H54 (cell line): ENCODE measurements around the gene SERTAD3.
A peak's percentile ranks its signal among the peaks of the same experiment; 100 is the strongest.
"Not testable (repeated sequence)": the region's sequence is repeated elsewhere in the genome, so short reads cannot be mapped to it uniquely, and the experiment has no call there.

Source experiments
- DNase-seq: peaks from one replicate; pipeline ENCODE4 v3.0.0; 2011; ENCODE audit warnings: low spot score, mixed read lengths; ENCODE audit not compliant: insufficient read length
- FAIRE-seq: peaks from 3 replicates; lab custom pipeline; 2011; peaks lifted over from hg19 to GRCh38; lab: Jason Lieb, UNC
- POLR2A ChIP-seq: IDR thresholded peaks from 2 replicates; pipeline ENCODE4 v1.6.1; 2011; ENCODE audit warnings: low read depth, mild to moderate bottlenecking, low read length

SERTAD3 gene

DNA sequence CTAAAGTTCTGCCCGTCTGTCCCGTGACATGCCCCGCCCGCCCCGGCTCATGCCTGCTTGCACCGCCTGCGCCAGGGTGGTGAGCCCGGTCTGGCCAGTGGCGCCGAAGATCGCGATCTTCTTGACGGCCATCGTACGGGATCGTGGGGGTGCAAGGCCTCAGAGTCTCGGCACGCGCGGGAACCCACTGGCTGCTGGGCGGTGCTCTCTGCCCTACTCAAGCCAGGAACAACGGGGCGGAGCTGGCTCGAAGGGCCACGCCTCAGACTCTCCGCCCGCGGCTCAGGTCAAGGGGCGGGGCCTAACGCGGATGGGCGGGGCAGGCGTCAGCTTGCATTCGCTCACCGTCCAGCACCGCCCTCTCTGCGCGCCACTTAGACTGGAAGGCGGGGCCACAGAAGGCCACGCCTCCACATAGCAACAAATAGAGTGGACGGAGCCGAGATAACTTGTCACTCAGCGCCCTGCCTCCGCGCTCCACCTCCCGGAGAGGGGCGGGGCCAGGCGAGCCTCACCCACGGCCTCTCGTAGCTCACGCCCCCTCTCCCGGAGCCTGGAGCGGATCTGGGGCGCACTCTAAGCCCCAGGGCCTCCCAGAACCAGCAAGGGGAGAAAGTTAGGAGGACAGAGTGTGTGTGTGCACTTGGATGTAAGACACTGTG lies 21.6 kb upstream of the SERTAD3 start, which contains the start of gene BLVRB:
Gene BLVRB, minus strand, starts transcription at position 189 of the 662 bp plus-strand sequence. Its CDS starts 57 bp downstream, at position 132.
- FAIRE-seq = peak; percentile 38
- DNase-seq = peak; percentile 99
- peak; percentile 88 for TF ChIP-seq POLR2A

DNA sequence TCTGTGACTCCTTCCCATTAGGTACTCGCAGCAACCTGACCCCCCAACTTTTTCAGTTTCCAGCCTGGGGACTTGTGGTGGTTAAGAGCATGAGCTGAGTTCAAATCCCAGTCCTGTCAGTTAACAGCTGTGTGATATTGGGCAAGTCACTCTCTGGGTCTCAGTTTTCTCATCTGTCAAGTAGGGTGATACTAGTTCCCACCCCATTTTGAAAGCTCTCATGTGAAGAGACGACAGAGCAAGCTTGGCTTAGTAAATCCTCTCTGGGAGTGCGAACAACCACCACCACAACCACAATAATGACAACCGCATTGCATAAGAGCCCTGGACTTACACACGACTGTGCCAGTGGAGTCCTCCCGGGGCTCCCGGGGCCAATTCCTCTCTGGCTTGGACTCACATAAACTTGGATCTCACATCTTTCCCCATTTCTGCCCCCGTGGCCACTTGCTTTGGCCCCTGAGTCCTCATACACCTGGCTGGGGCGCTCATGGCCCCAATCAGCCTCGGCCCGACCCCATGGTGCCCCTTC lies 21.0 kb upstream of the SERTAD3 start:
- TF ChIP-seq POLR2A = no peak
- no peak for FAIRE-seq
- DNase-seq = peak; percentile 61

DNA sequence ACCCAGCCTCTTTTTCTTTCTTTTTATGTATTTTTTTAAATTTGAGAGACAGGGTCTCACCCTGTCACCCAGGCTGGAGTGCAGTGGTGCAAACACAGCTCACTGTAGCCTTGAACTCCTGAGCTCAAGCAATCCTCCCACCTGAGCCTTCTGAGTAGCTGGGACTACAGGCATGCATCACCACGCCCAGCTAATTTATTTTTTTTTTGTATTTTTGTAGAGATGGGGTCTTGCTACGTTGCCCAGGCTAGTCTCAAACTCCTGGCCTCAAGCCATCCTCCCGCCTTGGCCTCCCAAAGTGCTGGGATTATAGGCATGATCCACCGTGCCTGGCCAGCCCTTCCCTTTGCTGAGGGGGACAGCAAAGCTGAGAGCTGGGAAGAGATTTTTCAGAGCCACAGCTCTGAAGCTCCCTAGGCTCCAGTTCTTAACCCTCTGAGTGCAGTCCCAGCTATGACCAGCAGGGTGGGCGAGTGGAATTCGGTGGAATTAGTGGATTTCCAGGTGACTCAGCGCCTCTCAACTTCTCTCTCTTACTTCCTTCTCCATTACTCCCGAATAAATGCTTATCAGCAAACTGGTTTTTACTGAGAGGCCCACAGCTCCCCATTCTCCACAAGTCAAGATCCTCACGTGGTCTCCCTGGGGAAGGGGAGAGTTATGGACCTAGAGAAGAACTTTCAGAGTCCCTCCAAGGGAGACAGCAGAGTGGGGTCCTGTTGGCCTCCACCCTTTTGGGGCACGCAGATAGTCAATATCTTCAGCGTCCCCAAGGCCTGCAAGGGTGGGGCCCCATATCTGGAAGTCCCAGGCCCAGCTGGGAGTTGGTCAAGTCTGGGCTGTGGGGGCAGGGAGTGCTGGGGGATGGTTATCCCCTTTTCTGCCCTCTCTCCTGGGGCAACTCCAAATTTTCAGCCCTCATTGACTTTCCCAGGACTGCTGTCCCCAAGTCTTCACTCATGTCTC lies 20.2 kb upstream of the SERTAD3 start:
- no peak for FAIRE-seq
- TF ChIP-seq POLR2A = no peak
- peak; percentile 91 for DNase-seq

DNA sequence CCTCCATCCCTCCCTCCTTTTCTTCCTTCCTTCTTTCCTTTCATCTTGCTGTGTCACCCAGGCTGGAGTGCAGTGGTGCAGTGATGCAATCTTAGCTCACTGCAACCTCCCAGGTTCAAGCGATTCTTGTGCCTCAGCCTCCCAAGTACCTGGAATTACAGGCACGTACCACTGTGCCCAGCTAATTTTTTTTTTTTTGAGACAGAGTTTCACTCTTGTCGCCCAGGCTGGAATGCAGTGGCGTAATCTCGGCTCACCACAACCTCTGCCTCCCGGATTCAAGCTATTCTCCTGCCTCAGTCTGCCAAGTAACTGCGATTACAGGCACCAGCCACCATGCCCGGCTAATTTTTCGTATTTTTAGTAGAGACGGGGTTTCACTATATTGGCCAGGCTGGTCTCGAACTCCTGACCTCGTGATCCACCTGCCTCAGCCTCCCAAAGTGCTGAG lies 19.5 kb upstream of the SERTAD3 start:
- not testable (repeated sequence) for FAIRE-seq, DNase-seq

DNA sequence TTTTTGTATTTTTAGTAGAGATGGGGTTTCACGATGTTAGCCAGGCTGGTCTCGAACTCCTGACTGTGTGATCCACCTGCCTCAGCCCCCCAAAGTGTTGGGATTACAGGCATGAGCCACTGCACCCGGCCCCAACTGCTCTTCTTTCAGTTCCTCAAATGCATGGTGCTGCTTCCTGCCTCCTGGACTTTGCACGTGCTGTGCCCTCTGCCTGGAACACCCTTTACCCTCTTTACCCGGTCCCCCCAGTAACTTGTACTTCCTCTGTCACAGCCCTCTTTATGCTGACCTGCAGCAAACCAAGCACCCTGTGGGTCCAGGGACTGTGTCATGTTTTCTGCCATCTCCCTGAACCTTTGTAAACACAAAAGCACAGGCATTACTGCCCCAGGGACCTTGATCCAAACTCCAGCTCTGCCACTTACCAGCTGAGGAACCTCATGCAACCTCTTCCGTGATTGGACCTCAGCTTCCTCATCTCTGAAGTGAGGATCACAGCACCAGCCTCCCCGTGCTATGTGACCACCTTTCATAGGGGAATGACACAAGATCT lies 17.6 kb upstream of the SERTAD3 start:
- no peak for DNase-seq
- no peak for FAIRE-seq
- TF ChIP-seq POLR2A = no peak

DNA sequence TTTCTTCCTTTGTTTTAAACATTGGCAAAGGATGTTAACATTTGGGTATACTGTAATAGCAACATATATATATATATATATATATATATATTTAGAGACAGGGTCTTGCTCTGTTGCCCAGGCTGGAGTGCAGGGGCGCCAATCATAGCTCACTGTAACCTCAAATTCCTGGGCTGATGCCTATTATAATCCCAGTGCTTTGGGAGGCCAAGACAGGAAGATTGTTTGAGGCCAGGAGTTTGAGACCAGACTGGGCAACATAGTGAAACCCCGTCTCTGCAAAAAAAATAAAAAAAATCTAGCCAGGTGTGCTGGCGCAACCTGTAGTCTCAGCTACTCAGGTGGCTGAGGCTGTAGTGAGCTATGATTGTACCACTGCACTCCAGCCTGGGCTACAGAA lies 16.1 kb upstream of the SERTAD3 start:
- FAIRE-seq (no peak), DNase-seq (no peak)
- TF ChIP-seq POLR2A = no peak

DNA sequence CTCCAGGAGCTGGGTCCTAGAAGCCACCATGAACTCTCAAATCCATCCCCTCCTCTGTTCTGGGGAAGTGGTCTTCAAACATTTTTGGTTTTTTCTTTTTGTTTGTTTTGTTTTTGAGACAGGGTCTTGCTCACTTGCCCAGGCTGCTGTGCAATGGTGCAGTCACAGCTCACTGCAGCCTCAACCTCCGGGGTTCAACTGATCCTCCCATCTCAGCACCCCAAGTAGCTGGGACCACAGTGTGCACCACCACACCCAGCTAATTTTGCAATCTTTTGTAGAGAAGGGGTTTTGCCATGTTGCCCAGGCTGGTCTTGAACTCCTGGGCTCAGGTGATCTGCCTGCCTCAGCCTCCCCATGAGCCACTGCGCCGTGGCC lies 14.5 kb upstream of the SERTAD3 start:
- FAIRE-seq = no peak
- TF ChIP-seq POLR2A = no peak
- DNase-seq = no peak

DNA sequence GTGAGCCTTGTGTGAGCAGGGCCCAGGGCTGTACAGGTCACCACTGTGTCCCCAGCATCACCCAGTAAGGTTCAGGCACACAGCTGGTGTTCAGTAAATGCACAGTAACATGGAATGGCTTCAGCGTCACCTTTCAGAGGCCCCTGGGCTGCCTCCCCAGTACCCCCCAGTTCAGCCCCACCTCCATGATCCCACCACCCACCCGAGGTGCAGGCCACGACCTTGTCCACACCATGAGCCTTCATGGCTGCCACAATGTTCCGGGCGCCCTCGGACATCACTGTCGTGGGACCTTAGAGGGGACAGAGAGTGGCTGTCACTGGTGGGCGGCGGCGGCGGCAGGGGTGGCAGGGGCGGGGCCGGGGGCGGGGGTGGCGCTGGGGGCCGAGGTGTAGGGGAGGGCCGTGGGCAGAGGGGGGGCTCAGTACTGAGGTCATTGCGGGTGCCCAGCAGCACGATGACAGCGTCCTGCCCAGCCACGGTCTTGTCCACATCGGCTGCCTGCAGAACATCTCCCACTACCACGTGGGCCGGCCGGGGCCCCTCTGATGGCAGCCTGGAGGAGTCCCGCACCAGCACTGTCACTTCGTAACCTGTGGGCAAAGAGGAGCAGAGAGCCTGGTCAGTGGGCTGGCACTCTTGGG lies 13.9 kb upstream of the SERTAD3 start:
- DNase-seq (no peak), FAIRE-seq (no peak)
- no peak for TF ChIP-seq POLR2A

DNA sequence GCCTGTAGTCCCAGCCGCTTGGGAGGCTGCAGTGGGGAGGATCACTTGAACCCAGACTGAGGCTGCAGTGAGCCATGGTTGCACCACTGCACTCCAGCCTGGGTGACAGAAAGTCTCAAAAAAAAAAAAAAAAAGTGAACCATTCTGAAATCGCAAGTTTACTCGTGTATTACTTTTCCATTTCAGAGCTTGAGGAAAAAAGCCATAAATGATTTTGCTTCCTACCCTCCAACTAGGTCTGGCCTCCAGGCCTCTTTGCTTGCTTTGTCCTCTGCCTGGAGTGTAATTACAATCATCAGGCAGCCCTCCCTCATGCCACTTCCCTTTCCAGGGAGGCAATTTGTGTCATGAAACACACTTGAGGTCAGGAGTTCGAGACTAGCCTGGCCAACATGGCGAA lies 12.9 kb upstream of the SERTAD3 start:
- FAIRE-seq = no peak
- no peak for TF ChIP-seq POLR2A
- no peak for DNase-seq

DNA sequence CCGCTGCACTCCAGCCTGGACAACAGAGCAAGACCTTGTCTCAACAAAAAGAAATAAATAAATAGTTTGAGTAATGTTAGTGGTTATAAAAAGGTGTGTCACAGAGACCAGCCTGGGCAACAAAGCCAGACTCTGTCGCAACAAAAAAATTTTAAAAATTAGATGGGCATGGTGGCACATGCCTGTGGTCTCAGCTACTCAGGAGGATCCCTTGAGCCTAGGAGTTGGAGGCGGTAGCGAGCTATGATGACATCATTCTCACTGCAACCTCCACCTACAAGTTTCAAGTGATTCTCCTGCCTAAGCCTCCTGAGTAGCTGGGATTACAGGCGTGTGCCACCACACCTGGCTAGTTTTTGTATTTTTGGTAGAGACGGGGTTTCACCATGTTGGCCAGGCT lies 9.8 kb upstream of the SERTAD3 start:
- not testable (repeated sequence) for DNase-seq, FAIRE-seq

DNA sequence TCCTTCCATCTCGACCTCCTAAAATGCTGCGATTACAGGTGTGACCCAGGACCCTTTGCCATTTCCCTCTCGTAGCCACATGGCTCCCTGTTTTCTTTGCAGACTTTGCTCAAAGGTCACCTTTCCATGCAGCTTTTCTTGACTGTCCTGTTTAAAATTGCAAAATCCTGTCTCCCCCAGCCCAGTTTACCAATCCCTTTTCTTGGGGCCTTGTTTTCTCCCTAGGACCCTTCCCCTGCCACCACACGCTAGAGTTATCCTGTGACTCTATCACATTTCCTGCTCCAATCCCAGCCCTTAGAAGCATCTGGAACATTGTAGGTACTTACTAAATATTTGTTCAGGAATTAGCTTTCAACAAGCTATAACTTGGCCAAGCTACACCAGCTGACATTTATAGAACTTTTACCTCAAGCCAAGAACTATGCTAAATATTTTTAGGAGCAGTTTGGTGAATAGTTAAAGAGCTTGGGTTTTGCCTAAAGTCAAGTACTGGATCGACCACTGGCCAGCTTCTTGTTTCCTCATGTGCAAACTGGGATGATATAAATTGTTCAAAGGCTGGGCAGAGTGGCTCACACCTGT lies 9.1 kb upstream of the SERTAD3 start:
- FAIRE-seq = no peak
- DNase-seq = no peak
- TF ChIP-seq POLR2A = no peak

DNA sequence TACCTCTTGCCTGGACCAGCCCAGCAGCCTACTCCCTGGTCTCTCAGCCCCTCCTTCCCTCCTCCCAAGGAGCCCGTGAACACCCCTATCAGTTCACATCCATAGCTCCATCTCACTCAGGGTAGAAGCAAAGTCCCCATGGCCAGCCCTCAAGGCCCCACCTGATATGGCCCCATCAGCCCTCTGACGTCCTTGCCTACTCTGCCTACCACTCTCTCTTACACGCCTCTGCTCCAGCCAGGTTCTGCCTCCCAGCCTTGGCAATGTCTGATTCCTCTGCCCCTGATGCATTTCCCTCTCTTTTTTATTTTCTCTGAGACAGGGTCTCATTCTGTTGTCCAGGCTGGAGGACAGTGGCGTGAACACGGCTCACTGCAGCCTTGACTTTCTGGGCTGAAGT lies 7.9 kb upstream of the SERTAD3 start:
- TF ChIP-seq POLR2A = no peak
- FAIRE-seq (no peak), DNase-seq (no peak)

DNA sequence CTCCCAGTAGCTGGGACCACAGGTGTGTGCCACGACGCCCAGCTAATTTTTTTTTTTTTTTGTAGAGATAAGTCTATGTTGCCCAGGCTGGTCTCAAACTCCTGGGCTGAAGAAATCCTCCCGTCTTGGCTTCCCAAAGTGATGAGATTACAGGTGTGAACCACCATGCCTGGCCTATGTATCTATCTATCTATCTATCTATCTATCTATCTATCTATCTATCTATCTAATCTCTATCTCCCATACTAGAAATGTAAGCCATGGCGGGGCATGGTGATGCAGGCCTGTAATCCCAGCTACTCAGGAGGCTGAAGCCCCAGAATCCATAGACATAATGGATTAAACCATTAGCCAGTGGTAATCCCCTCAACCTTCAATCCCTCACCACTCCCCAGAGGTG lies 6.5 kb upstream of the SERTAD3 start:
- no peak for TF ChIP-seq POLR2A
- FAIRE-seq (no peak), DNase-seq (no peak)
